Measurements from ENCODE around the gene MOV10.

DNA sequence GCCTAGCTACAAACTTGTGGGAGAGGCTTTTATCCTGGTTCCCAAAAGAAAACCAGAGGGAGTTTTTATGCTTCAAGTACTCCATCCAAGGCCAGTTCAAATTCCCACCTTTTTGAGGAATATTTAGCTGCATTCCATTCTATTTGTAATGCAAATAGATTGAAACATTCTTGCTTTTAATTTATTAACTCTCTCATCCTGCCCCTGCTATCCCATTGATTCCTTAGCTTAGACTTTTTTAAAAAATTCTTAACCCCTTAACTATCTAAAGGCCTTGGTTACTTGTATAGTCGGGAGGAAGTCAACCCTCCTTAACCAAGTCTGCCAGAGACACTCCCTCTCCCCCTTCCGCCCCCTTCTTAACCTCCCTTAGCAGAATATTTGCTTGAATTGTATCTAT, 2.5 kb upstream of the MOV10 start:
- TF ChIP-seq, protein P1, sequence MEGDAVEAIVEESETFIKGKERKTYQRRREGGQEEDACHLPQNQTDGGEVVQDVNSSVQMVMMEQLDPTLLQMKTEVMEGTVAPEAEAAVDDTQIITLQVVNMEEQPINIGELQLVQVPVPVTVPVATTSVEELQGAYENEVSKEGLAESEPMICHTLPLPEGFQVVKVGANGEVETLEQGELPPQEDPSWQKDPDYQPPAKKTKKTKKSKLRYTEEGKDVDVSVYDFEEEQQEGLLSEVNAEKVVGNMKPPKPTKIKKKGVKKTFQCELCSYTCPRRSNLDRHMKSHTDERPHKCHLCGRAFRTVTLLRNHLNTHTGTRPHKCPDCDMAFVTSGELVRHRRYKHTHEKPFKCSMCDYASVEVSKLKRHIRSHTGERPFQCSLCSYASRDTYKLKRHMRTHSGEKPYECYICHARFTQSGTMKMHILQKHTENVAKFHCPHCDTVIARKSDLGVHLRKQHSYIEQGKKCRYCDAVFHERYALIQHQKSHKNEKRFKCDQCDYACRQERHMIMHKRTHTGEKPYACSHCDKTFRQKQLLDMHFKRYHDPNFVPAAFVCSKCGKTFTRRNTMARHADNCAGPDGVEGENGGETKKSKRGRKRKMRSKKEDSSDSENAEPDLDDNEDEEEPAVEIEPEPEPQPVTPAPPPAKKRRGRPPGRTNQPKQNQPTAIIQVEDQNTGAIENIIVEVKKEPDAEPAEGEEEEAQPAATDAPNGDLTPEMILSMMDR (IDR thresholded peaks at IDR 0.05), result no peak
- TF ChIP-seq EP300 (IDR thresholded peaks at IDR 0.05) (no peak), POLR2AphosphoS5 (IDR thresholded peaks at IDR 0.05) (no peak), POLR2A (IDR thresholded peaks at IDR 0.05) (no peak)

All from stomach (tissue), 4 donors.